Measurements from ENCODE around the gene CCDC157.

Gene CCDC157

GRCh38 chr22:30325065-30325720 is 31.6 kb upstream of the CCDC157 start:
- Histone ChIP-seq H3K27me3 (ENCODE audit: control insufficient read depth, insufficient read depth, low read length) (no peaks in the 10 kb centered on the region), H2AFZ (no peak overlapping the region), H3K79me2 (peaks cover 40% of the 10 kb centered on the region), H3K9ac (no peak overlapping the region), H3K9me3 (ENCODE audit: control insufficient read depth, low read length) (no peaks in the 10 kb centered on the region), H3K4me1 (peaks cover 22% of the 10 kb centered on the region), H3K27ac (peak overlapping the region; percentile 85), H3K4me3 (ENCODE audit: low read depth, low read length) (peak overlapping the region; percentile 91), H3K4me2 (ENCODE audit: low read length) (peak overlapping the region; percentile 98), H3K36me3 (ENCODE audit: control insufficient read depth, insufficient read depth, low read length) (no peaks in the 10 kb centered on the region)
- TF ChIP-seq CTCF (IDR thresholded peaks at IDR 0.05): no peak

- H3K9ac ChIP-seq: no peak overlapping the region
- H3K27me3 ChIP-seq (ENCODE audit: control insufficient read depth, insufficient read depth, low read length): no peaks in the 10 kb centered on the region
- H3K9me3 ChIP-seq (ENCODE audit: control insufficient read depth, low read length): no peaks in the 10 kb centered on the region
- H3K36me3 ChIP-seq (ENCODE audit: control insufficient read depth, insufficient read depth, low read length): no peaks in the 10 kb centered on the region
- H3K4me3 ChIP-seq (ENCODE audit: low read depth, low read length): peak overlapping the region; percentile 91
- H3K4me1 ChIP-seq: peaks cover 18% of the 10 kb centered on the region
- no peak overlapping the region for H2AFZ ChIP-seq
- peak overlapping the region; percentile 98 for H3K4me2 ChIP-seq (ENCODE audit: low read length)
- TF ChIP-seq CTCF (IDR thresholded peaks at IDR 0.05): no peak
- H3K79me2 ChIP-seq: peaks cover 36% of the 10 kb centered on the region
- peak overlapping the region; percentile 85 for H3K27ac ChIP-seq
Measured at GRCh38 chr22:30325724-30326254, 31.0 kb upstream of the CCDC157 start.

- H2AFZ ChIP-seq: peak overlapping the region; percentile 60
- peak overlapping the region; percentile 85 for H3K27ac ChIP-seq
- peak overlapping the region; percentile 98 for H3K4me2 ChIP-seq (ENCODE audit: low read length)
- no peak for TF ChIP-seq CTCF (IDR thresholded peaks at IDR 0.05)
- H3K79me2 ChIP-seq: peaks cover 31% of the 10 kb centered on the region
- no peaks in the 10 kb centered on the region for H3K27me3 ChIP-seq (ENCODE audit: control insufficient read depth, insufficient read depth, low read length)
- H3K9ac ChIP-seq: peak overlapping the region; percentile 53
- H3K9me3 ChIP-seq (ENCODE audit: control insufficient read depth, low read length): no peaks in the 10 kb centered on the region
- H3K4me1 ChIP-seq: peaks cover 15% of the 10 kb centered on the region
- H3K36me3 ChIP-seq (ENCODE audit: control insufficient read depth, insufficient read depth, low read length): no peaks in the 10 kb centered on the region
- peak overlapping the region; percentile 91 for H3K4me3 ChIP-seq (ENCODE audit: low read depth, low read length)
Measured at GRCh38 chr22:30326255-30326705, 30.5 kb upstream of the CCDC157 start.

GRCh38 chr22:30326706-30327362 is 30.0 kb upstream of the CCDC157 start, which contains the start of gene TBC1D10A:
TSS of gene TBC1D10A (minus strand) at chr22:30326941. CDS start at chr22:30326881, 60 bp downstream.
- Histone ChIP-seq H3K36me3 (ENCODE audit: control insufficient read depth, insufficient read depth, low read length) (no peaks in the 10 kb centered on the region), H3K4me1 (peaks cover 12% of the 10 kb centered on the region), H3K27ac (peak within 1 kb of the TSS; percentile 85), H2AFZ (peak within 1 kb of the TSS; percentile 80), H3K9ac (peak within 1 kb of the TSS; percentile 53), H3K4me2 (ENCODE audit: low read length) (peak within 1 kb of the TSS; percentile 98), H3K79me2 (peaks cover 27% of the 10 kb centered on the region), H3K27me3 (ENCODE audit: control insufficient read depth, insufficient read depth, low read length) (no peaks in the 10 kb centered on the region), H3K4me3 (ENCODE audit: low read depth, low read length) (peak within 1 kb of the TSS; percentile 91), H3K9me3 (ENCODE audit: control insufficient read depth, low read length) (no peaks in the 10 kb centered on the region)
- no peak for TF ChIP-seq CTCF (IDR thresholded peaks at IDR 0.05)
